IMR-90 (cell line): ENCODE data around the gene TNFRSF11A. TPM values are rescaled to one million over a fixed set of nuclear protein-coding genes. Genes with fewer than 3 reads are reported as not detected.

ENCODE experiments used
- ATAC-seq: fragments of 200-7000 bp; cut with Tn5 transposase; 2 replicates; pipeline ENCODE4 v1.9.1; 2020; ENCODE audit warnings: low read depth, mild to moderate bottlenecking, moderate library complexity
- BruUV-seq: library from RNA; stranded (reverse); fragments of 400-500 nt; replicated peaks from 2 replicates; lab custom pipeline; 2021; lab: Mats Ljungman, UMichigan
- CTCF ChIA-PET: fragments of 300-600 bp; formaldehyde crosslinking; extraction: SDS; loops from one replicate; lab custom pipeline; 2021; ENCODE audit warnings: antibody characterized with exemption; lab: Yijun Ruan, JAX
- POLR2A ChIA-PET: fragments of 300-600 bp; sonication (Branson Sonifier 250); formaldehyde crosslinking; loops from one replicate; lab custom pipeline; 2022; ENCODE audit warnings: antibody characterized with exemption; ENCODE audit not compliant: unreplicated experiment; lab: Charles Lee
- DNase-seq: peaks from one replicate; pipeline ENCODE4 v3.0.0; 2013
- H2AFZ ChIP-seq: replicated peaks from 2 replicates; pipeline ENCODE3; 2013; ENCODE audit warnings: low read length, mild to moderate bottlenecking; ENCODE audit not compliant: poor library complexity
- H2AK5ac ChIP-seq: 2 replicates; pipeline ENCODE4 v1.6.1; 2013; ENCODE audit warnings: low read depth, low read length, inconsistent platforms
- H2AK9ac ChIP-seq: replicated peaks from 2 replicates; pipeline ENCODE3; 2013; ENCODE audit warnings: mild to moderate bottlenecking, low read depth, low read length, moderate library complexity; ENCODE audit not compliant: poor library complexity
- H2BK120ac ChIP-seq: 2 replicates; pipeline ENCODE4 v1.6.1; 2013; ENCODE audit warnings: low read depth, low read length, inconsistent platforms
- H2BK15ac ChIP-seq: 3 replicates; pipeline ENCODE4 v1.6.1; 2013; ENCODE audit warnings: low read depth, low read length, inconsistent platforms
- H2BK20ac ChIP-seq: 2 replicates; pipeline ENCODE4 v1.6.1; 2013; ENCODE audit warnings: low read depth, mild to moderate bottlenecking, inconsistent platforms, low read length, moderate library complexity
- H2BK5ac ChIP-seq: 2 replicates; pipeline ENCODE4 v1.6.1; 2013; ENCODE audit warnings: mild to moderate bottlenecking, low read depth, low read length, inconsistent platforms; ENCODE audit not compliant: poor library complexity, severe bottlenecking
- H3K14ac ChIP-seq: replicated peaks from 2 replicates; pipeline ENCODE4 v1.6.1; 2013; ENCODE audit warnings: low read depth, low read length, inconsistent platforms
- H3K18ac ChIP-seq: 2 replicates; pipeline ENCODE4 v1.6.1; 2013; ENCODE audit warnings: low read depth, low read length, control low read depth
- H3K23ac ChIP-seq: 2 replicates; pipeline ENCODE4 v1.6.1; 2013; ENCODE audit warnings: low read depth, low read length, inconsistent platforms
- H3K27ac ChIP-seq: 2 replicates; pipeline ENCODE4 v1.5.1; 2013; ENCODE audit warnings: mild to moderate bottlenecking, control low read depth, low read length; ENCODE audit not compliant: insufficient read depth
- H3K27me3 ChIP-seq: 2 replicates; pipeline ENCODE4 v1.6.1; 2013; ENCODE audit warnings: low read length; ENCODE audit not compliant: control insufficient read depth, insufficient read depth
- H3K36me3 ChIP-seq: 2 replicates; pipeline ENCODE4 v1.6.1; 2013; ENCODE audit warnings: low read length, mixed read lengths; ENCODE audit not compliant: control insufficient read depth, insufficient read depth
- H3K4ac ChIP-seq: 2 replicates; pipeline ENCODE4 v1.6.1; 2013; ENCODE audit warnings: low read depth, low read length, inconsistent platforms
- H3K4me1 ChIP-seq: 2 replicates; pipeline ENCODE4 v1.6.1; 2013; ENCODE audit warnings: low read length, mixed read lengths; ENCODE audit not compliant: control insufficient read depth, insufficient read depth
- H3K4me2 ChIP-seq: 2 replicates; pipeline ENCODE4 v1.6.1; 2013; ENCODE audit warnings: low read depth, mild to moderate bottlenecking, control low read depth, low read length, moderate library complexity
- H3K4me3 ChIP-seq: 2 replicates; pipeline ENCODE4 v1.5.1; 2013; ENCODE audit warnings: low read depth, mild to moderate bottlenecking, control low read depth, low read length, moderate library complexity; ENCODE audit not compliant: insufficient read depth
- H3K56ac ChIP-seq: 2 replicates; pipeline ENCODE4 v1.6.1; 2013; ENCODE audit warnings: low read length, inconsistent platforms; ENCODE audit not compliant: insufficient read depth; ENCODE audit errors: extremely low read depth
- H3K79me1 ChIP-seq, 2 experiments: 2 replicates each; pipeline ENCODE4 v1.6.1; 2013; ENCODE audit warnings: low read length in 2 of 2, inconsistent platforms in 1 of 2, low read depth in 1 of 2
- H3K9ac ChIP-seq: 2 replicates; pipeline ENCODE4 v1.6.1; 2013; ENCODE audit warnings: low read depth, low read length, control low read depth
- H3K9me1 ChIP-seq: 2 replicates; pipeline ENCODE4 v1.6.1; 2013; ENCODE audit warnings: low read length, inconsistent platforms; ENCODE audit not compliant: insufficient read depth
- H3K9me3 ChIP-seq: 2 replicates; pipeline ENCODE4 v1.6.1; 2013; ENCODE audit warnings: low read length; ENCODE audit not compliant: control insufficient read depth, insufficient read depth
- H4K20me1 ChIP-seq: 2 replicates; pipeline ENCODE4 v1.6.1; 2013; ENCODE audit warnings: low read length, inconsistent platforms; ENCODE audit not compliant: insufficient read depth
- H4K5ac ChIP-seq: 2 replicates; pipeline ENCODE4 v1.6.1; 2013; ENCODE audit warnings: mild to moderate bottlenecking, low read depth, low read length, control low read depth
- H4K8ac ChIP-seq, 2 experiments: 2 replicates each; pipeline ENCODE4 v1.6.1; 2013; ENCODE audit warnings: low read depth in 2 of 2, low read length in 2 of 2, control low read depth in 1 of 2, inconsistent platforms in 1 of 2
- H4K91ac ChIP-seq: 2 replicates; pipeline ENCODE4 v1.6.1; 2013; ENCODE audit warnings: low read depth, low read length, inconsistent platforms; ENCODE audit not compliant: insufficient read depth
- CEBPB ChIP-seq: IDR thresholded peaks from 2 replicates; pipeline ENCODE4 v1.6.1; 2012; ENCODE audit warnings: low read depth, low read length, improper control_type of control experiment
- CTCF ChIP-seq: conservative IDR thresholded peaks from 2 replicates; pipeline ENCODE4 v1.5.1; 2012; ENCODE audit warnings: mild to moderate bottlenecking, low read depth, low read length, improper control_type of control experiment
- WGBS, 2 experiments: methylation state at CpG; one replicate each; pipeline versions ENCODE4 v1.1.5 to v1.1.7; 2013; ENCODE audit warnings: missing lambda C conversion rate in 2 of 2; ENCODE audit not compliant: insufficient read length in 1 of 2; ENCODE audit errors: extremely low coverage in 2 of 2; 5-methylcytosine and 5-hydroxymethylcytosine counted together
- dilution Hi-C: fragments of 300-500 bp; cut with HindIII; formaldehyde crosslinking; loops from one replicate; pipeline ENCODE4 v1.14.3; 2018; ENCODE audit warnings: low sequenced_read_pairs; ENCODE audit not compliant: unreplicated experiment
- in situ Hi-C: fragments of 300-500 bp; cut with MboI; formaldehyde crosslinking; loops from 3 replicates; pipeline ENCODE4 v1.14.3; 2019; ENCODE audit warnings: low sequenced_read_pairs, inconsistent platforms, mixed read lengths
- intact Hi-C: fragments of 100-400 bp; cut with micrococcal nuclease; formaldehyde crosslinking; loops from 2 replicates; pipeline ENCODE4 v1.10.0; 2022
- polyA plus RNA-seq, 3 experiments: library from polyadenylated mRNA; depleted of rRNA; stranded (reverse); fragments of >200 nt; gene quantifications; 2 replicates each; pipeline ENCODE4 v1.2.3, GENCODE V29; 2012; ENCODE audit warnings: low replicate concordance in 1 of 3
- total RNA-seq: library from RNA; depleted of rRNA; stranded (reverse); fragments of >200 nt; gene quantifications from 2 replicates; pipeline ENCODE4 v1.2.3, GENCODE V29; 2012

Gene TNFRSF11A
- total and polyA plus RNA-seq, 2 of the 4 experiments (the other 2 are of a cell fraction): under 0.01 TPM; not detected in 1

DNA sequence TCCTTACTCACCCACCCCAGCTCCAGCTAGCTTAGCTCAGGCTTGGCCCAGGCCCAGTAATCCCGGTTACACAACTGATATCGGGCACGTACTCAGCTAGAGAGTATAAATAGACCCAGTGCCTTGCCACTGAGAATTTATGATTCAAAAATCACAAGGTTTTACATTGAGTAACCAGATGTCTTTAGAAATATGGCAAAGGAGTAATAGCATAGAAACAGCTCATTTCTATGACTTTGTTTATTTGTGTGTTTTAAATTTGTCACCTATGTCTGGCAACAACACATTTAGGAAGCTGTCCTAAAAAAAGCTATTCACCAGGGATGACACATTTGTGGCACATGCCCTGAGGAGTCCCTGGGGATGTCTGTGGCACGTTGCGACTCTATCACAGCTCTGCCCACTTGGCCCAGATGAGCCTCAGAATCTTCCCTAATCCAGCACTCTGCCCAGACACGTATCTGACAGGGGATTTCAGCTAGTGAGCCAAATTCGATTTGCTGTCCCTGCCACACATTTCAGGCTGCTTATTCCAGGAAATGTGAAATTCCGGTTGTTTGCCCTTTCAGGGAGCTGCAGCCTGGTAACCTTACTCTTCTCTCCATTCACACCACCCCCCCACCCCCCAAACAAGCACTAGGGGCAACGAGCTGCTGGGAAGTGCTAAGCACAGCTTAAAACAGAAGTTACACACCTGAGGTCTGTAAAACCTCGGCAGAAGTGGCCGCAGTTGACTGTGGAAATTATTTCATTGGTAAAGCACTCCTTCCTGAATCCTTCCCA, 112.3 kb downstream of the TNFRSF11A start:
- Histone ChIP-seq H4K91ac (no peak overlapping the region), H3K23ac (no peak overlapping the region), H3K36me3 (no peaks in the 10 kb centered on the region), H4K5ac (no peak overlapping the region), H4K20me1 (no peaks in the 10 kb centered on the region), H3K27ac (no peak overlapping the region), H4K8ac (no peak overlapping the region), H2BK20ac (no peak overlapping the region), H3K14ac (no peak overlapping the region), H3K9me1 (no peaks in the 10 kb centered on the region), H2BK120ac (no peak overlapping the region), H3K27me3 (peaks cover 23% of the 10 kb centered on the region), H3K4ac (no peak overlapping the region), H3K4me3 (no peak overlapping the region), H3K56ac (no peak overlapping the region), H2AK5ac (no peak overlapping the region), H3K18ac (no peak overlapping the region), H2BK5ac (no peak overlapping the region), H2BK15ac (no peak overlapping the region), H3K79me1 (no peaks in the 10 kb centered on the region), H3K9me3 (no peaks in the 10 kb centered on the region), H2AK9ac (no peak overlapping the region), H2AFZ (peak overlapping the region; percentile 47), H3K9ac (no peak overlapping the region), H3K4me1 (peaks cover 4% of the 10 kb centered on the region), H3K4me2 (no peak overlapping the region)
- BruUV-seq: no TSS peak
- TF ChIP-seq CTCF: no peak
- TF ChIP-seq CEBPB: peak; percentile 42; the same call in 1 of the 2 replicates
- ChIA-PET CTCF (interaction anchor here (0.9 kb wide), 1 partner anchor 12 kb away, joined by 4 read pairs; no protein-coding TSS in a partner anchor), POLR2A (no interaction called here)
- intact Hi-C loops (no loop called here), in situ Hi-C loops (no loop called here), dilution Hi-C loops (no loop called here)
- ATAC-seq: no peak; the same call in 1 of the 2 replicates
- 20% methylated on average over 2 of the region's 11 CpGs; no CpG with 5 or more reads in 1 of the 2 experiments for WGBS, 2 experiments
- DNase-seq: peak; percentile 56
